ENCODE data around the gene RFC2.

The RFC2 gene

GRCh38 chr7:74299401-74299800 is 45.2 kb upstream of the RFC2 start:
- no peaks in the 10 kb centered on the region for H3K36me3 ChIP-seq (ENCODE audit: control insufficient read depth, low read length)
- no peak overlapping the region for H3K4me2 ChIP-seq (ENCODE audit: low read length)
- no peaks in the 10 kb centered on the region for H3K9me3 ChIP-seq (ENCODE audit: control insufficient read depth, insufficient read depth, low read length)
- H3K27me3 ChIP-seq (ENCODE audit: control insufficient read depth, low read length), result no peaks in the 10 kb centered on the region
- no peaks in the 10 kb centered on the region for H3K9me2 ChIP-seq (replicated peaks; ENCODE audit: control insufficient read depth, low read length)
- H3K4me3 ChIP-seq (ENCODE audit: low read length), result no peak overlapping the region
- no peak for TF ChIP-seq CTCF (IDR thresholded peaks at IDR 0.05; ENCODE audit: low read depth, low read length, poor library complexity, severe bottlenecking)
- no peak for TF ChIP-seq EZH2phosphoT487 (IDR thresholded peaks at IDR 0.05; ENCODE audit: borderline replicate concordance, low read length)
- no peak overlapping the region for H3K27ac ChIP-seq (ENCODE audit: low read depth, low read length)
- H3K4me1 ChIP-seq (ENCODE audit: control insufficient read depth, low read length), result no peaks in the 10 kb centered on the region
- peaks cover 32% of the 10 kb centered on the region for H3K79me2 ChIP-seq (ENCODE audit: control insufficient read depth, low read length)
- H3F3A ChIP-seq (ENCODE audit: control insufficient read depth, insufficient read depth), result no peaks in the 10 kb centered on the region; the same call in 1 of the 2 replicates
- H4K20me1 ChIP-seq (ENCODE audit: control insufficient read depth, insufficient read depth, low read depth, low read length), result peaks cover 5% of the 10 kb centered on the region; the same call in 1 of the 2 replicates

GRCh38 chr7:74297516-74298233 is 43.5 kb upstream of the RFC2 start:
- peaks cover 8% of the 10 kb centered on the region; the same call in 1 of the 2 replicates for H4K20me1 ChIP-seq (ENCODE audit: control insufficient read depth, insufficient read depth, low read depth, low read length)
- no peak overlapping the region for H3K27ac ChIP-seq (ENCODE audit: low read depth, low read length)
- no peaks in the 10 kb centered on the region for H3K9me3 ChIP-seq (ENCODE audit: control insufficient read depth, insufficient read depth, low read length)
- H3F3A ChIP-seq (ENCODE audit: control insufficient read depth, insufficient read depth), result no peaks in the 10 kb centered on the region
- no peaks in the 10 kb centered on the region for H3K27me3 ChIP-seq (ENCODE audit: control insufficient read depth, low read length)
- peaks cover 40% of the 10 kb centered on the region for H3K79me2 ChIP-seq (ENCODE audit: control insufficient read depth, low read length)
- H3K4me3 ChIP-seq (ENCODE audit: low read length), result no peak overlapping the region
- H3K36me3 ChIP-seq (ENCODE audit: control insufficient read depth, low read length), result no peaks in the 10 kb centered on the region
- peaks cover 5% of the 10 kb centered on the region; the same call in 1 of the 2 replicates for H3K4me1 ChIP-seq (ENCODE audit: control insufficient read depth, low read length)
- H3K9me2 ChIP-seq (replicated peaks; ENCODE audit: control insufficient read depth, low read length), result no peaks in the 10 kb centered on the region
- no peak overlapping the region for H3K4me2 ChIP-seq (ENCODE audit: low read length)
- TF ChIP-seq EZH2phosphoT487 (IDR thresholded peaks at IDR 0.05; ENCODE audit: borderline replicate concordance, low read length) (no peak), CTCF (IDR thresholded peaks at IDR 0.05; ENCODE audit: low read depth, low read length, poor library complexity, severe bottlenecking) (no peak)

- Histone ChIP-seq H3K4me2 (ENCODE audit: low read length) (no peak overlapping the region), H3F3A (ENCODE audit: control insufficient read depth, insufficient read depth) (peaks cover 4% of the 10 kb centered on the region), H3K79me2 (ENCODE audit: control insufficient read depth, low read length) (peaks cover 55% of the 10 kb centered on the region)
These were observed 40.2 kb upstream of the RFC2 start for GRCh38 chr7:74294191-74294998.

More at GRCh38 chr7:74294191-74294998, 40.2 kb upstream of the RFC2 start:
- Histone ChIP-seq H4K20me1 (ENCODE audit: control insufficient read depth, insufficient read depth, low read depth, low read length) (peaks cover 15% of the 10 kb centered on the region; the same call in 1 of the 2 replicates), H3K36me3 (ENCODE audit: control insufficient read depth, low read length) (no peaks in the 10 kb centered on the region), H3K27ac (ENCODE audit: low read depth, low read length) (no peak overlapping the region), H3K4me1 (ENCODE audit: control insufficient read depth, low read length) (peaks cover 24% of the 10 kb centered on the region), H3K4me3 (ENCODE audit: low read length) (no peak overlapping the region), H3K9me2 (replicated peaks; ENCODE audit: control insufficient read depth, low read length) (no peaks in the 10 kb centered on the region), H3K9me3 (ENCODE audit: control insufficient read depth, insufficient read depth, low read length) (no peaks in the 10 kb centered on the region), H3K27me3 (ENCODE audit: control insufficient read depth, low read length) (peaks cover 11% of the 10 kb centered on the region)
- TF ChIP-seq EZH2phosphoT487 (IDR thresholded peaks at IDR 0.05; ENCODE audit: borderline replicate concordance, low read length) (no peak), CTCF (IDR thresholded peaks at IDR 0.05; ENCODE audit: low read depth, low read length, poor library complexity, severe bottlenecking) (no peak)
